Stimulated activated CD4-positive, alpha-beta T cell treated with anti-CD3 and anti-CD28 coated beads, Interleukin-12 subunit alpha, Interleukin-12 subunit beta, amount 100 ng/mL, for 48 hours (primary cell): ENCODE measurements around the gene CLSTN2.

Experiments
- DNase-seq, 3 donors: peaks; one replicate each; pipeline ENCODE4 v3.0.0-alpha.2; 2020; ENCODE audit warnings: low read depth in 2 of 3, low spot score in 1 of 3

Gene CLSTN2

DNA sequence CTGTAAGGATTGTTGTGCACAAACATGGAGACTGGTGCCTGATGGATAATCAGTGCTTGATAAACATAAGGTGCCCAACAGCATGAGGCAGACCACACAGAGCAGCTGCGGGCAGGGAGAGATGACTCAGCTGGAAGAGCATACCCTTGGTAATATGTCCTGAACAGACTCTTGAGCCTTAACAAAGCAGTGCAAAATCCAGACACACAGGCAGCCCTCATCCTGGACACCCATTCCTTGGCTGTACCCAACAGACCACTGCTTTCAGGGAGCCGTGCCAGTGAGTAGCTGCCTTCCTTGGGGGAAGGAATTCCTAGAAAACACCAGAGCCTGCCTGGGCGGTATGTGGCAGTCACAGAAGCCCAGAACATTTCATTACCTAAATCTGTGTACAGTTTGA lies 156.2 kb downstream of the CLSTN2 start:
- no peak for DNase-seq

DNA sequence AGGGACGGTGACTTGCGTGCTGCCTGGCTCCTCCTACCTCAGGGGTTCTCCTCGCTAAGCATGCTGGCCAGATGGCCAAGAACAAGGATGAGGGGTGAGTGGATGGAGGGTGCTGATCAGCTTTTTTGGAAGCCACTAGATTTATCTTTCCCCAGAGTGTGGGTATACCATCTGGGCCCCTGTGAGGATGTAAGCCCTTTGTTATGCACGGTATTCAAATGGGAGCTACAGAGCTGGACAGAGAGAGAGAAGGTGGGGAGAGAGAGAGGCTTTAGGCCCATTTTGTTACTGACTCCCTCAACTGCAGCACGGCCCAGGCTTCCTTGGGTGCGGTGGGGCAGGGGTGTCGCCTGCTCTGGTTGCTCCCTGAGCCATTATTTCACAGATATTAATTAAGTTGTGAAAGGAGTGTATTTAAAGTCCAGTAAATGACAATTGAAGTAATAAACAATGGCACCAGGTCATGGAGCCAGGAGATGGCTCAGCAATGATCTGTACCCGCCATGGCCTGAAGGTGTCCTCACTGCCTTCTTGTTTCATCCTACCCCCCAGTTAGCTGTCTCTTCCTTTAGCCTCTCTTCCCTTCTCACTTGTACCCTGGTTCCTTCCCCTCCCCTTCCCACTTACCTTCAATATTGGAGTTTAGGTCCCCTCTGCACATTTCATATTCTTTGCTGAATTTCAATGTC lies 158.0 kb downstream of the CLSTN2 start:
- no peak for DNase-seq

DNA sequence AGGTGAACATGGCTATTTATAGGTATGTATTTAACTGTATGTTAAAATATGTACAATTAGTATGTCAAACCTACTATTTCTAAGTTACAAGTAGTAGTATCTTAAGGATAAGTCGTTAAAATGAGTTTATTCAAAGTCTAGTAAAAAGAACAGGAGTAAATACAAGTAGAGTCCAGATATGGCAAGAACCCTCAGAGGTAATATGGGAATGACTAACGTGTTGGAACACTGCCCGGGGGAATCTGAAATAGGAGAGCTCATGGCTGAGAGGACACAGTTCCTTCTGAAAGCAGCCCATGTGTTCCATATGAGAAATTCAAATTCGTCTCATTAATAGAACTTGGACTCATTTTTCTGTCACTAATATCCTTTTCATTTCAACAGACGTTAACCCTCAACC lies 158.8 kb downstream of the CLSTN2 start:
- DNase-seq: no peak

DNA sequence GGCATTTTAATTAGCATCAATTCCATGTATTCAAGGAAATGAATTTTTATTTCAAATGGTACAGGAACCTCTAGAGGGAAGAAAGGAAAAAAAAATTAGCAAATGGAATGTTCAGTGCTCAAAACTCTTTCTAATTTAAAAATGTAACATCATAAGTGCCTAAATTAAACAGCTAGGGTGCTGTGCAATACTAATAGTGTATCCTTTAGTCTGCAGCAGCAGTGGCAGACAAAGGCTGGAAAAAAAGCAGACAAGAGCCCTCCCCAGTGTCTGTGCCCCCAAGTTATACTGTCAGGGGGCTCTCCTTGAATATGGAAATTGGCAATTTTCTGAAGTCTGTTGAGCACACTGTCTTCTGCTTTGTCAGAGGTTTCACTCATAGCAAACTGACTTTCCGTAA lies 159.5 kb downstream of the CLSTN2 start:
- no peak for DNase-seq

DNA sequence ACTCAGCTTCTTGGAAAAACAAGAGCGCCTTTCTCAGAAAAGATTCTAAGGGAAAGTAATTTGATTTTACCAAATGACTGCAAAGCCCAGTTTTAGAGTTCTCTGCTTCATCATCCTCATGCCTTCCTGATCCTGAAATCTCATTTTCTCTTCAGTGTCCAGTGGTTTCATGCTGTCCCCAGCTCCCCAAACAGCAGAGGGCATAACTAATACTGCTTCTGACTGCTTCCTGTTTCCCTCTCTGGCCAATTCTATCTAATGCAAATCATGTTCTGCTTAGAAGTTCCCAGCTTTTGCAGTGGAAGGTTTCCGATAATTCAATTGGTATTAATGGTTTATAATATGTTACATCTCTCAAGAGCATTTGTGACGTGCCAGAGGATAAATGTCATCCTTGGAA lies 161.1 kb downstream of the CLSTN2 start:
- no peak for DNase-seq

DNA sequence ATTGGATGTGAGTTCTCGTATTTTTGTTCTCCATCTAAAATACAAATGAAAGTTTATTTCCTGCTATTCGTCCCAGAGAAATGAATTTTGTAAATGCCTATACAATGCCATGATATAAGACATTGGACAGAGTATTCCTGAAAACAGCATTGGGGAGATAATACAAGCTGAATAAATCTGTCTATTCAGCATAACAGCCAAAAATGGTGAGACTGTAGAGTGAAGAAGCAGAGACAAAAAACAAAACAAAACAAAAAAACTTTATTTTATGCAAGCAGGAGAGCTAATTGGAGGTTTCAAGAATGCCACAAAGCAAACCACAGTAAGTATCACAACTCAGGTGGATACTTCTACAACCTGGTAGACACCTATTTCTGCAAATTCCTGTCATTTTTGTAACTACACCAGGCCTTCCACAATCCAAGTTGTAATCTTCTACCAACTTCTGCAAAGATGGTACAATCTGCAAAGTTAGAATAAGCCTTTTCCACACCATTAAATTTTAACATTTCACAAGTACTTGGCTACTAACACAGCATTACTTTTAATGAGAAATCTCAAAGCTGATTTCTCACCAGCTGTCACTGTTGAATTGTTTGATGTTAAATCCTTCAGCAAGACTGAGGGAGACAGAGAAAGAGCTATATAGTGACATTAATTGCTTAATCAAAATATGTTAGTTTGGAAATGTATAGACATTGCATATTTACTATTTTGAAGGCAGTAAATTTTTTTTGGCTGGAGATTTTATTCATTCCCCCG lies 163.1 kb downstream of the CLSTN2 start:
- no peak for DNase-seq

DNA sequence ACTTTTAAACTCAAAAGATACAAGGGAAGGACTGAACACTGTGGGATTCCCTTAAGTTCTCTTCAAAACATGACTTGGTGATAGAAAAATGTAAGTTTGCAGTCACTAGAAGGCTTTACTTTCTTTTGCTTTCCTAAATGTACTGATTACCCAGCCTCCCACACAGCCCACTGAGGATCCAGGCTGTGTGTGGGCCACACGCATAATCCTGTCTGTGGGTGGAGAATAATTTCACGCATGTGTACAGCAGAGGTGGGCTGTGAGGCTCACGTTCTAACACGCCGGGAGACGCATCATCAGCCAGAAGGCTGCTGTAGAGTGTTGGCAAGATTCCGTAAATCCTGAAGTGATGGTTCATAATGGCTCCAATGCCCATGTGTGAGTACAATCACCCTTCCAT lies 165.5 kb downstream of the CLSTN2 start:
- no peak for DNase-seq

DNA sequence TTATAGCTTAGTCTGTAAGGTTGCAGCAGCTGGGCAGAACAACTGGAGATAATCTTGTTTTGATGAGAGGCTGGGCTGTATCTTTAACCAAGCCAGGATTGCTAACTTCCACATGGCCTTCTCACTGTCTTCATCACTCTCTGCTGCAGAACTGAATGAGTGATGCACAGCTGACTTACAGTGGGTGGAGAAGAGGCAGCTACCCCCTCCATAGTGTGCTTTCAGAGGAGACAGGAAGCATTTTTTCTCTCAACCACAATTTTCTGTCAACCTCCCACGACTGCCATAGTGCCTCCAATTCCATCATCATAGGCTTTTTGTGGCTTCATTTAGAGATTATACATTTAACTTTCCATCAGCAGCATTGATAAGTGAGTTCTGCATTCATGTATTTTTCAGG lies 168.2 kb downstream of the CLSTN2 start:
- DNase-seq: no peak

DNA sequence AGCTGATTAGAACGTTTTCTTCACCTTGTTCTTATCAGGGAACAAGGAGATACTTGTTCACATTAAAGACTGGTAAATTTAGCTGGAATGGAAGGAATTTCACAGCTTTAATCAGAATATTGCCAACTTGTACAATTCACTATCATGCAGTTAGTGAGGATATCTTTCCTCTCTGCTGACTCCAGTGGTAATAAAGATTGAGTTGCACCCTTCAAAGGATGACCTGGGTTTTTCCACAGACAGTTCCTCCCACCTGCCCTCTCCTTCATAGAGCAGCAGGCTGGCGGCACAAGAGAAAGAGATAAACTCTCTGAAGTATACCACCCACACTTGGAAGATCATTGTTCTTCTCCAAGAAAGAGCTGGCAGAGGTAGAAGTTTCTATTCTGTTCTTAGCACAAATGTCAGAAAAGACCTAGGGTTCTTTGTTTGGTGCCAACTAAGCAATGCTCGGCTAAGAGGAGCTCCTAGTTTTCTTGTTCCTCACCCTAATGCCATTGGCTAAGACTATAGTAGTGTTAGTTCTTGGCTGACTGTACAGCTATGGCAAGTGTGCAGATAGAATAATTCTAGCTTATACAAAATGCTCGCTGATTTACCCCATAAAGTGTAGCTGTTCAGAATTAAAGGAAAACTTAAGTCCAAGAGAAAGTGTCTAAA lies 169.1 kb downstream of the CLSTN2 start:
- DNase-seq: no peak

DNA sequence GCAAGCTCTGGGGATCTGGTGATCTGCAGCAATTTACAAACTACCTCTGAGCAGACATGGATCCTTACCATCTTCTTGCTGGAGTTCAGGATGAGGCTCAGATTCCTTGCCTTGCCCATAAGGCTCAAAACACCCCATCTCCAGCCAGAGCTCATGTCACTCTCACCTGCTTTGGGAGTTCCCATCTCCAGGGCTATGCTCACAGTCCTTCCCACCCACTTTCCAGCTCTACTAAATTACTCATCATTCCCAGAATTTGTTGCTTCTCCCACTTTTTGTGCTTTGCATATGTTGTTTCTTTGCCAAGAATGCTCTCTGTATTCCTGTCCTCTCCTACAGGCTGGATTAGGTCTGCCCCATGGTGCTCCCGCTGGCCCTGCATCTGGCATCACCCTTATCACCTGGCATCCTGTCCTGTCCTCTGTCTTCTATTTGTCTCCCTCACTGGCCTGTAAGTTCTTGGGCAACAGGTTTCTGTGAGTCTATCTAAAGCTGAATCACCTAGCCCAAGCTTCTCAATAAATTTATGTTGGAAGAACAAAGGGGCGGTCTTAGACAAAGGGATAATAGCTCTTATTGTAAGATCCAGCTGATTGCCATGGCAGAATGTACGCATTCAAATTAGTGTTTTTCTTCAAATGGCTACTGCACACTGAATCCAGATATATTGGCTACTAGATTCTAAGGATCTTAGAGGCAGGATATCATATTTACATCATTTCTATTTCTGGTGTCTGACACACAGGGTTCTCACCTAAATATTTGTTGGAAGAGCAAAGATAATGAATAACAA lies 179.2 kb downstream of the CLSTN2 start:
- no peak for DNase-seq

DNA sequence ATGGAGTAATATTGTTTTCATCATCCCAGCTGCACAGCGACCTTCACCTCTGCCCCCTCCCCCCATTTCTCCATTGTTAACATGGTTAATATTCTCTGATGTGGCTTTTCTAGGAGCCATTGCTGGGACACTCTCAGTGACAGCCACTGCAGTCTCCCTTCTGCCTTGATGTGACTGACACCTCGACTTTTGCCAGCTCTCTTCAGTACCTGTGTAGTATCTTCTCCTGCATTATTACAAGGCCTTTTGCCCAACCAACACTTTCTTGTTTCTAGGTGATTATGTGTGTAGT lies 179.8 kb downstream of the CLSTN2 start:
- no peak for DNase-seq

DNA sequence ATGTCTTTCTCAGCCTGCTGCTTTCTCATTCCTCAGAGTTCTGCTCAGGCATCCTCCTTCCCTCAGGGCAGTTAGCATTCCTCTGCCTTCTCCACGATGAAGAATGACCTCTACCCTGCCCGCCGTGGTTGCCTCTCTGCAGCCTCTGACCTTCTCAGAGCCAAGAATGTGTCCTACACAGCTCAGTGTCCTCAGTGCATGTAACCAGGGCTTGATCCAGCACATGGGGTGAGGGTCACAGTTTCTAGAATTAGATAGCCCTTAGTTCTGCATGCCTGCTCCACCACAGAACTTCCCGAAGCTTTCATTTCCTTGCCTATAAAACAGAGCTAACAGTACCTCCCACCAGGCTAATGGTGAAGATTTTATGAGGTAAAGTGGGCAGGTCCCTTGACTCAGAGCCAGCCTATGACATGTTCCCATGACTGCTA lies 182.1 kb downstream of the CLSTN2 start:
- DNase-seq: no peak

DNA sequence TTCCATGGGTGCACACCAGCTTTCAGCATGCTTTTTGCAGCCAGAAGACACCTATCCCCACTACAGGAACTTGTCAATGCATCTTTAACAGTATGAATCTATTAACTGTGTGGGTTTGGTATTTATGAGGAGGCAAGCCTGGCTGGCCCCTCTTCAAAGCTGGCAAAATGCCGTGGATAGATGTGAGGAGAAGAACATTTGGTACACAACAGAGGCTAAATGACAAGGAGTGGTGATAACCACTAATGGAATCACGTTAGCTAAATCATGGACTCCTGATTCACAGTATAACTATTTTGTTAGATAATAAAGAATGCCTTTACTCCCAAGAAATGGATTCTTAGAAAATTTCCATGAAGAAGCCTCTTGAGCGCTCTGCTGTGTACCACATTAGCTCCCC lies 187.2 kb downstream of the CLSTN2 start:
- no peak for DNase-seq

DNA sequence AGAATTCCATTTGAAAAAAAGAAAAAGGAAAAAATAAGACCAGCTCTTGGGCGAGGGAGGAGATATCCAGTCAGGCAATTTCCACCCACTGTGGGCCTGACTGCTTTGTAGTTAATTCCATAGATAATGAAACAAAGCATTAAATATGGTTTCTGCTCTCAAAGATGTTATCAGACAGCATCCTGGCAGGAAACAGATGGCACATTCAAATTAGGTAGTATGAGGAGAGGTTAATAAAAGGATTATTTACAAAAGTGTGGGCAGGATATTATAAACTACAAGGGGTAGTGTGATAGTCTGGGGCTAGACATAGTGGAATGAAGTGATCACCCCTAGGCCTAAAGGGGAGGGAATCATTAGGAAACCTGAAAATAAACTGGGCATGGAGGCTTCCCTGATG lies 193.2 kb downstream of the CLSTN2 start:
- DNase-seq: no peak

DNA sequence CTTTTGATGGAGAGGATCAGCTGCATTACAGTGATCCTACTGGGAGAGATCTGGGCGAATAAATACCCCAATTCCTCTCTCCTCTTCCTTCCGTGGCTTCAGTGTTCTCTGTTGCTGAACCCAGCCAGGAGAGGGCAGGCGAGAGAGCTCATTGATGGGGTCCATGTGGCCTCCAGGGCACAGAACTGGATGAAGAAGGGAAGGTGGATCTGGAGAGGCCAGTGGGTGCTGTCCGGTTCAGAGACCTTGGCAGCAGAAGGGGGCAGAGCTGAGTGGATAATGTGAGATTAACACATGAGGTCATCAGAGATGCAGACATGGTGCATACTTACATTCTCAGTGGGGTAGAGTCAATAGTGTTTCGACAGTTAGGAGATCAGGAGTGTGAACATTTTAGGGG lies 193.6 kb downstream of the CLSTN2 start:
- DNase-seq: no peak

DNA sequence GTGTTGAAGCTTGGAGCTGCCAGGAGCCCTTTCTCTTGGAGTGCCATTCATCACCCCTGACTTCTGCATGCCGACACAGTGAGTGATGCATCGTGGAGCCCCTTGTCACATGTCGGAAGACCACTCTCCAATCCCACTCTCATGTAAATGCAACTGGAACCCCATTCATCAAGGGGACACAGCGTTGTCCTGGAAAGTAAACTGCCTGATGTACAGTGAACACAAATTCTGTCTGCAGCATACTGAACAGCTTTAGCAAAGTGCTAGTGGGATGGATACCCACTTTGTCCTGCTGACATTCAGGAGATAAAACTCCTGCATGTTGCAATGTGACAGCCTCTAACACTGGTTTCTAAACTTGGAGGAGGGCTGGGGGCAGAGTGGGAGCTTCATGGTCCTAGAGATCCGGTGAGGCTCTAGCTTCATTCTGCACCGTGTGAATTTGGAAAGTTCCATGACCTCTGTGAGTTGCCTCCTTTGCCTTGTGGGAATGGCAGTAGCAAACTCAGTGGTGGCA lies 194.8 kb downstream of the CLSTN2 start:
- DNase-seq: no peak

DNA sequence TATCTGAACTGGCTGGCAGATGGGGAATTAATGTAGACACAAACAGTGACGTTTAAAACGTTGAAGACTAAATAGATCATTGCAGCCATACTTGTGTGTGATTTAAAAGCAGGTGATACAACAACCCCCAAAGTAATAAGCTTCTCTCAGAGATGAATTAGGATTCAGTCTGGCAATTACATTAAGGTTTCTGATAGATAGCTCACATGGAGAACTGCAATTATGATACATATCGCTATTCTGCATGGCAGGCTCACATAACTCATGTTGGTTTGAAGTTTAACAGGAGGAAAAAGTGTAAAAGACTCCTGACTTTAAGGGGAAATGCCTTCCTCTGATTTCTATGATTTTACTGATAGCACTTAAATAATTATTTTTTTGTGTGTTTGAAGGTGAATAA lies 196.9 kb downstream of the CLSTN2 start:
- no peak for DNase-seq

DNA sequence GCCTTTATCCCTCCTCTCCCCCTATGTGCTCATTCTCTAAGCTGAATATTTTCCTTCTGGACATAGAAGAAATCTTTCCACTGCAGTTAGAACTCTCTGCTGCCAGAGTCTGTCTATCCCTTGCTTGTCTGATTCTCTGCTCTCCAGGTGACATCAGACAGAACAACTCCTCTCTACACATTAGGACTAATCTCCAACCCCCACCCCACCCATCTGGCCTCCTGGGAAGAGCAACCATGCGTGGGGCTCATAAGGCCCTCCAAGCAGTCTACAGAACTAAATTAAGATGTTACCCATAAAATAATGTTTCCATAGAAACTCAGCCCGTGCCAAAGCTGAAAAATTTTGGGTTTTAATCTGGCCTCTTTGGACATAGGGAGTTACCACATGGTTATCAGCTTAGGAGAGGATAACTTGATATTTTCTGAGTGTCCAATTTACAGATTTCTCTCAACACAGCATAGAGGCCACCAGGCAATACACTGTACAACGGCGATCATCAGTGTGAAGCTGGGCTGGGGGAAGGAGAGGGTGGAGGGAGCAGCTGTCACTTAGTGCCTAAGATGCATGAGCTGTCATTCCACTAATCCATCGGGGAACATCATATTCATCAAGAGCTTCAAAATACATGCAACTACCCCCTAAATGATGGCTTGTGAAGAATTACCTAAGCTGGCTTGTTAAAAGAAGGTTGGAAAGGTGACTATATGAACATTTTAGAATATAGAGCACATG lies 199.4 kb downstream of the CLSTN2 start:
- no peak for DNase-seq

DNA sequence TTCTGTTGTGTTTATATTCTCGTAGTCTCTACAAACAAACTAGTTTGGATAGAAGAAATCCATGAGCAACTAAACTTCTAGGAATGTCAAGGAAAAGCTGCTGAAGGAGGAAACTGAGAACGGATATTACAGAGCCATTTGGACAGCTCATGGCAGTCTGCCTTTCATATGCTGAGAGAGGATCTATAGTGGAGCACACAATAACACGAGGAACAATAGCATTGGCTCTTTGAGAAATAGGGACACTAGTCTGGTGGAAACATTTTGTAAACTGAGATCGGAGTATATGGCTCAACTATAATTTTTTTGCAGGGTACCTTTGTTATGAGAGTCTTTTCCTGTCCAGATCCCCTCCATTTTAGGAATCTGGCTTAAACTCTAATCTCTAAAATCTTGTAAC lies 200.5 kb downstream of the CLSTN2 start:
- no peak for DNase-seq

DNA sequence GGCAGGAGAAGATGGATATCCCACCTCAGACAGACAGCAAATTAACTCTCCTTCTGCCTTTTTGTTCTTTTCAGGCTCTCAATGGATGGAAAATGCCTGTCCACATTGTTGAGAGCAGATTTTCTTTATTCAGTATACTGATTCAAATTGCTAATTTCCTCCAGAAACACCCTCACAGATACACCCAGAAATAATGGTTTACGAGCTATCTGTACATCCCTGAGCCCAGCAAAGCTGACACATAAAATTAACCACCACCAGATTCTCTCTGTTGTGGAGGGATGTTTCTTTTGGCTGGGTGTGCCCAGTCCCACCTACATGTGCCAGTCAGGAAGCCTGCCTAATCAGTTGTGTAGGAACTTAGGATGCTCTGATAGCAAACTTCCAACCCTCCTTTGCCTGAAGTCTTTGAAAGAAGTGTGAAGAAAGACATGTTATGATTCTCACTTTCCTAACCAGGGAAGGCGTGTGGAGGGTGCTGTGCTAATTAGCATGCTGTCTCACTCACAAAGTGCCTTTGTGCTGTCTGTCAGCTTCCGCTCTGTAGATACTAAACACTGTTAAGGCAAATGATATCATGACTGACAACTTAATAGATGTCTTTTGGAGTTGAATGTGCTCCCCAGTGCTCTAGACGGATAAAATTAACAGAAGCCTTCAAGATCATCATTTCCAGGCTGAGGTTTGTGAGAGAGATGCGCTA lies 208.5 kb downstream of the CLSTN2 start:
- DNase-seq: no peak
